Testis (tissue), 2 donors: ENCODE measurements around the gene TYK2.

ENCODE experiments used
- CTCF ChIP-seq, 3 experiments: fragments of 450-650 bp in 2 of 3; fragments of 200-600 bp in 1 of 3; sonication (generic) in 1 of 3; IDR thresholded peaks; one replicate each; pipeline ENCODE4 v1.5.1; 2016 to 2019; ENCODE audit warnings: antibody characterized with exemption in 3 of 3, mild to moderate bottlenecking in 2 of 3, moderate library complexity in 1 of 3
- POLR2A ChIP-seq: fragments of 450-650 bp; IDR thresholded peaks from one replicate; pipeline ENCODE4 v1.6.1; 2017; ENCODE audit warnings: antibody characterized with exemption, mild to moderate bottlenecking, moderate library complexity

- TF ChIP-seq CTCF (IDR thresholded peaks at IDR 0.05) (no peak), POLR2A (no peak)
These were observed 11.7 kb upstream of the TYK2 start for GRCh38 chr19:10392120-10392519.
